Measurements from ENCODE around the gene SREK1.
"Not testable (repeated sequence)": the region's sequence is repeated elsewhere in the genome, so short reads cannot be mapped to it uniquely, and the experiment has no call there.

The SREK1 gene

GRCh38 chr5:66222896-66223295, 78.8 kb downstream of the SREK1 start:
- H3K27ac ChIP-seq (ENCODE audit: low read depth, low read length); H3K36me3 ChIP-seq (ENCODE audit: insufficient read depth, low read length); H2AFZ ChIP-seq (ENCODE audit: low read length, unreplicated experiment); H3K4me3 ChIP-seq (ENCODE audit: low read depth, low read length); H3K27me3 ChIP-seq (ENCODE audit: insufficient read depth, low read length); H3K79me2 ChIP-seq (ENCODE audit: control insufficient read depth, insufficient read depth, low read length, unreplicated experiment); H3K4me1 ChIP-seq (ENCODE audit: control insufficient read depth, insufficient read depth, low read length, unreplicated experiment): not testable (repeated sequence)

DNA sequence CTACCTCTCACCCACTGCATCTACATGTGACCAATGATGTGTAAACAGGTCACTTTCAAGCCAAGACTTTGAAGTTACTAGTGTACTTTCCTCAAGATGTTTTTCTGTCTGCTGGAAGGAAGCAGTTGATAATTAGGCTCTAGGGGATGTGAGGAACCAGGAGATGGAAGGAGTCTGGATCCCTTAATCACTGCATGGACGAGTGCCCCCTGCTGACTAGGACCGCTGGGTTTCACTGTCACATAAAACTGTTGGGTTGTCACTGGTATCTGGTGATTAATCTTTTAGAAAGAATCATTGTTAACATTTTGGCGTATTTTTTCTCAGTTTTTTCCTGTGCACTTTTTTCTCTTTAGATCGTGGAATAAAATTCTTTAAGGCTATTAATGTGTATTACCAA, 79.5 kb downstream of the SREK1 start:
- H3K4me3 ChIP-seq (ENCODE audit: low read depth, low read length), result no peak overlapping the region
- H3K79me2 ChIP-seq (ENCODE audit: control insufficient read depth, insufficient read depth, low read length, unreplicated experiment), result no peaks in the 10 kb centered on the region
- H2AFZ ChIP-seq (ENCODE audit: low read length, unreplicated experiment), result no peak overlapping the region
- H3K27me3 ChIP-seq (ENCODE audit: insufficient read depth, low read length), result no peaks in the 10 kb centered on the region
- no peaks in the 10 kb centered on the region for H3K36me3 ChIP-seq (ENCODE audit: insufficient read depth, low read length)
- no peaks in the 10 kb centered on the region for H3K4me1 ChIP-seq (ENCODE audit: control insufficient read depth, insufficient read depth, low read length, unreplicated experiment)
- H3K27ac ChIP-seq (ENCODE audit: low read depth, low read length), result no peak overlapping the region

GRCh38 chr5:66224274-66224673, 80.2 kb downstream of the SREK1 start:
- H3K79me2 ChIP-seq (ENCODE audit: control insufficient read depth, insufficient read depth, low read length, unreplicated experiment), result no peaks in the 10 kb centered on the region
- H2AFZ ChIP-seq (ENCODE audit: low read length, unreplicated experiment), result no peak overlapping the region
- no peaks in the 10 kb centered on the region for H3K4me1 ChIP-seq (ENCODE audit: control insufficient read depth, insufficient read depth, low read length, unreplicated experiment)
- H3K36me3 ChIP-seq (ENCODE audit: insufficient read depth, low read length), result no peaks in the 10 kb centered on the region
- no peak overlapping the region for H3K27ac ChIP-seq (ENCODE audit: low read depth, low read length)
- no peaks in the 10 kb centered on the region for H3K27me3 ChIP-seq (ENCODE audit: insufficient read depth, low read length)
- H3K4me3 ChIP-seq (ENCODE audit: low read depth, low read length), result no peak overlapping the region

GRCh38 chr5:66224773-66225553, 80.9 kb downstream of the SREK1 start:
- Histone ChIP-seq H3K36me3 (ENCODE audit: insufficient read depth, low read length) (no peaks in the 10 kb centered on the region), H3K79me2 (ENCODE audit: control insufficient read depth, insufficient read depth, low read length, unreplicated experiment) (no peaks in the 10 kb centered on the region), H3K27me3 (ENCODE audit: insufficient read depth, low read length) (no peaks in the 10 kb centered on the region), H3K4me1 (ENCODE audit: control insufficient read depth, insufficient read depth, low read length, unreplicated experiment) (no peaks in the 10 kb centered on the region), H3K4me3 (ENCODE audit: low read depth, low read length) (no peak overlapping the region), H3K27ac (ENCODE audit: low read depth, low read length) (no peak overlapping the region), H2AFZ (ENCODE audit: low read length, unreplicated experiment) (no peak overlapping the region)

DNA sequence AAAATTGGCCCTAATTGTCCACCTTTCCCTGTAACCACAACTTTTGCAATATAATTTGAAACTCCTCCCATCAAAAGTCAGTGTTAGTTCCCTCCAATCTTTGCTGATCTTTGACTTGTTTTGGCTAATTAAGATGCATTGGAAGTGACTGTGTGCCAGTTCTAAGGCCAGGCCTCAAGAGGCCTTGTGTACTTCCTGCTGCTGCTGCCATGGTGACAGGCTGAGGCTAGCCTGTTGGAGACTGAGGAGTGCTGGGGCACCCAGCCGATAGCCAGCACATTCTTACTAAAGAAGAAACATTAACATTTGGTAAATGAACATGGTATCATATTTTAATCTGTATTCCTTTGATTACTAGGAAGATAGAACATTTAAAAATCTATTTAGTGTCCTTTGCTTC, 86.5 kb downstream of the SREK1 start:
- no peak overlapping the region for H3K4me3 ChIP-seq (ENCODE audit: low read depth, low read length)
- H3K36me3 ChIP-seq (ENCODE audit: insufficient read depth, low read length), result no peaks in the 10 kb centered on the region
- no peak overlapping the region for H2AFZ ChIP-seq (ENCODE audit: low read length, unreplicated experiment)
- no peaks in the 10 kb centered on the region for H3K79me2 ChIP-seq (ENCODE audit: control insufficient read depth, insufficient read depth, low read length, unreplicated experiment)
- no peaks in the 10 kb centered on the region for H3K27me3 ChIP-seq (ENCODE audit: insufficient read depth, low read length)
- no peaks in the 10 kb centered on the region for H3K4me1 ChIP-seq (ENCODE audit: control insufficient read depth, insufficient read depth, low read length, unreplicated experiment)
- H3K27ac ChIP-seq (ENCODE audit: low read depth, low read length), result no peak overlapping the region

DNA sequence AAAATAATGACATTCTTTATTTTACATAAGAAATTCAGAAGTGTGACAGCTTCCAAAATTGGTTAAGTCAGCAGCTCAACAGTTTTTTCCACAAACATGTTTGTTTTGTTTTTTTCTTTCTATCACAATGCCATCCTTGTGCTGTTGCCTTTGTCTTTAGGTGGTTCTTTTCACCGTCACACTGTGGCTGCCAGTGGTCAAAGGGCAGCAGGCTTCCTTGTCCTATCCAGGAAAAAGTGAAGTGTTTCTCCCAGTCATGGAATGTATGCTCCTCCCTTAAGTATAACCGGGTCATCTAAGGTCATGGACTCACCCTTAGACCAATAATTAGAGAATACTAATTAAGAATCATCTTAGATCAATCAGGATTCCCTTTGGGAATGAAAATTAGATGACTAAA, 87.4 kb downstream of the SREK1 start:
- Histone ChIP-seq H2AFZ (ENCODE audit: low read length, unreplicated experiment) (no peak overlapping the region), H3K36me3 (ENCODE audit: insufficient read depth, low read length) (no peaks in the 10 kb centered on the region), H3K4me3 (ENCODE audit: low read depth, low read length) (no peak overlapping the region), H3K27ac (ENCODE audit: low read depth, low read length) (no peak overlapping the region), H3K27me3 (ENCODE audit: insufficient read depth, low read length) (peaks cover 7% of the 10 kb centered on the region), H3K79me2 (ENCODE audit: control insufficient read depth, insufficient read depth, low read length, unreplicated experiment) (no peaks in the 10 kb centered on the region), H3K4me1 (ENCODE audit: control insufficient read depth, insufficient read depth, low read length, unreplicated experiment) (no peaks in the 10 kb centered on the region)

- peaks cover 13% of the 10 kb centered on the region for H3K27me3 ChIP-seq (ENCODE audit: insufficient read depth, low read length)
- H3K79me2 ChIP-seq (ENCODE audit: control insufficient read depth, insufficient read depth, low read length, unreplicated experiment), result no peaks in the 10 kb centered on the region
- H3K4me3 ChIP-seq (ENCODE audit: low read depth, low read length), result no peak overlapping the region
- H3K4me1 ChIP-seq (ENCODE audit: control insufficient read depth, insufficient read depth, low read length, unreplicated experiment), result no peaks in the 10 kb centered on the region
- H3K36me3 ChIP-seq (ENCODE audit: insufficient read depth, low read length), result no peaks in the 10 kb centered on the region
- no peak overlapping the region for H2AFZ ChIP-seq (ENCODE audit: low read length, unreplicated experiment)
- H3K27ac ChIP-seq (ENCODE audit: low read depth, low read length), result no peak overlapping the region
These were observed 88.2 kb downstream of the SREK1 start for GRCh38 chr5:66232275-66232674.

DNA sequence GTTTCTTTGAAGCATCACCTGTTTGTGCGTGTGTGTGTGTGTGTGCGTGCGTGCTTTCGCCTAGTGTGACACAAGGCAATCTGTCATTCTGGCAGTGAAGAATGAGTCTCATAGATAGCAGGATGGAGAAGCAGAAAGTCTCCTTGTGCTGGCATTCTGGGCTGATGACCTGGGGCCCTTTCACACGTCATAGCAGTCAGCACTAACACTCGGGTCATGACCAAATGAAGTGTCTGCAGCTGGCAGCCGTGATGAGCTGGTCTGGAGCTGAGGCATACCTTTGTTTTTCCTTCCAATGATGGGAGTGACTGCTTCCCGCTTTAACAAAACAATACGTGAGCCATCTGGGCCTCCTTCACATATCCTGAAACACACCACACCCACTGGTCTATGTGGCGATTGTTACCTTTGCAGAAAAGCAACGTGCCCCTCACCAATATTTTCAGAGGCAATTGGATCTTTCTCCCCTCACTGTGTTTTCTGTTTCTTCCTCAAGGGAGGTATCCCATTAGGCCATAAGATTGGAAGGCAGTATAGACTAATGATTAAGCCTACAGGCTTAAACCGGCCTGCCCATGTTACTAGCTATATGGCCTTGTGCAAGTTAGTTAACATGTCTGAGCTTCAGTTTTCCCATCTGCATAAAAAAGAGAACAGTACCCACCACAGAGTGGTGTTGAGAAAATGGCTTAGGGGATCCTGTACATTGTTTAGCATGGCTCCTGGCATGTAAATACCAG, 88.8 kb downstream of the SREK1 start:
- Histone ChIP-seq H3K4me3 (ENCODE audit: low read depth, low read length) (no peak overlapping the region), H3K27ac (ENCODE audit: low read depth, low read length) (no peak overlapping the region), H3K79me2 (ENCODE audit: control insufficient read depth, insufficient read depth, low read length, unreplicated experiment) (no peaks in the 10 kb centered on the region), H2AFZ (ENCODE audit: low read length, unreplicated experiment) (no peak overlapping the region), H3K4me1 (ENCODE audit: control insufficient read depth, insufficient read depth, low read length, unreplicated experiment) (no peaks in the 10 kb centered on the region), H3K36me3 (ENCODE audit: insufficient read depth, low read length) (no peaks in the 10 kb centered on the region), H3K27me3 (ENCODE audit: insufficient read depth, low read length) (peaks cover 19% of the 10 kb centered on the region)
